Measurements from ENCODE around the gene NOM1. TPM values are rescaled to one million over a fixed set of nuclear protein-coding genes. Genes with fewer than 3 reads are reported as not detected.
"Not testable (repeated sequence)": the region's sequence is repeated elsewhere in the genome, so short reads cannot be mapped to it uniquely, and the experiment has no call there.

Gene NOM1
- total RNA-seq, 4 donors from 2014 or later: 18.8 to 51.5 (median 31.8) TPM

DNA sequence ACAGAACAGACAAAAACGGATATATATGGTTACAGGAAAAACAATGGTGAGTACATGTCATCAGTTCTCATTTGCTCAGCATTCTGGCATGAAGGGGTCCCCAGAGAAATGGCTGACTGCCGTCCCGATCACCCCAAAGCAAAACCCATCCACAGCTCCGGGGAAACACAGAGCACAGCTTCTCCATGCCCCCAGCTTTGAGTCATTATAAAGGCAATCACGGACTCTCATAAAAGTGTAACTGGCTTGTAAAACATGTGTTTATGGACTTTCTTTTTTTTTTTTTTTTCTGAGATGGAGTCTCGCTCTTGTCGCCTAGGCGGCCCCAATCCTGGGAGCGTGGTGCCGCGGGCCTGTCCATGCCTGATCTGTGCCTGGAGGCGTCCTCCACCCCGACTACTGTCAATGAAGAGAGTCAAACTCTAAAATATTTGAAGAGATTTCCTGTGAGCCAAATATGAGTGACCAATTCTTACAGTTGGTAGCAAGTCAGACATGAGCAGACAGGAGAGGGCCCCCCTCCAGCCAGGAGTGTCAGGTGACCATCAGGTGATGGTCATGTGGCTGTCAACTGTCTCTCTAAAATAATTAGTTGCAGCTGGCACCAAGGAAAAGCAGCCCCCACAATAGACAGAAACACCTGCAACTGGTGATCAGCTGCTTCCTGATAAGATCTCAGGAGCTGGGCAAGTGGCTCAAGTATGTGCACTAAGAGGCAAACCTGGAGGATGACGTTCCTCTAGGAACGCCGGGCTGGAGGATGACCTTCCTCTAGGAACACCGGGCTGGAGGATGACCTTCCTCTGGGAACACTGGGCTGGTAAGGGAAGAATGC lies 21.7 kb upstream of the NOM1 start:
- TF ChIP-seq POLR2A (IDR thresholded peaks at IDR 0.05) (no peak), CTCF (IDR thresholded peaks at IDR 0.05) (no peak), POLR2AphosphoS5 (IDR thresholded peaks at IDR 0.05) (no peak), EP300 (IDR thresholded peaks at IDR 0.05) (no peak)
- H3K4me1 ChIP-seq: no peaks in the 10 kb centered on the region
- peak in 1 of 2 donors; percentile 50 for DNase-seq (ENCODE audit: low spot score in 2 of 2)
- H3K27ac ChIP-seq: no peak overlapping the region
- peaks cover 14% of the 10 kb centered on the region for H3K27me3 ChIP-seq
- no peaks in the 10 kb centered on the region for H3K9me3 ChIP-seq
- no peak overlapping the region for H3K4me3 ChIP-seq
- 33% methylated on average over 17 of the region's 17 CpGs for WGBS
- H3K36me3 ChIP-seq: no peaks in the 10 kb centered on the region

DNA sequence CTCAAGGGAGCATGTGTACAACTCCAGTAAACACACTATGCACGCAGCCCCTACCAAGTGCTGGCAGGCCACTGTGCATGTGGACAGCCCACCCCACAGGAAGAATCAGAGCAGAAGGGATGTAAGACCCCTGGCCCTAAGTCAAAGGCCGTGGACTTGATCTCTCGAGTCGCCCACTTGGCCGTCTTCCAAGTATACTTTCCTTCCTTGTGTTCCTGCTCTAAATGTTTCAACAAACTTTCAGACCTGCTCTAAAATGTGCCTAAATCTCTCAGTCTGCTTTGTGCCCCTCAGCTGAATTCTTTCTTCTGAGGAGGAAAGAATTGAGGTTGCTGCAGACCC lies 21.1 kb upstream of the NOM1 start:
- H3K27me3 ChIP-seq: peaks cover 14% of the 10 kb centered on the region
- no peak overlapping the region for H3K27ac ChIP-seq
- no peaks in the 10 kb centered on the region for H3K4me1 ChIP-seq
- peak in 1 of 2 donors; percentile 55 for DNase-seq (ENCODE audit: low spot score in 2 of 2)
- no peaks in the 10 kb centered on the region for H3K9me3 ChIP-seq
- TF ChIP-seq POLR2A (IDR thresholded peaks at IDR 0.05): no peak
- TF ChIP-seq POLR2AphosphoS5 (IDR thresholded peaks at IDR 0.05): no peak
- no peak for TF ChIP-seq CTCF (IDR thresholded peaks at IDR 0.05)
- TF ChIP-seq EP300 (IDR thresholded peaks at IDR 0.05): no peak
- WGBS: 27% methylated on average over 4 of the region's 5 CpGs
- H3K4me3 ChIP-seq: no peak overlapping the region
- no peaks in the 10 kb centered on the region for H3K36me3 ChIP-seq

DNA sequence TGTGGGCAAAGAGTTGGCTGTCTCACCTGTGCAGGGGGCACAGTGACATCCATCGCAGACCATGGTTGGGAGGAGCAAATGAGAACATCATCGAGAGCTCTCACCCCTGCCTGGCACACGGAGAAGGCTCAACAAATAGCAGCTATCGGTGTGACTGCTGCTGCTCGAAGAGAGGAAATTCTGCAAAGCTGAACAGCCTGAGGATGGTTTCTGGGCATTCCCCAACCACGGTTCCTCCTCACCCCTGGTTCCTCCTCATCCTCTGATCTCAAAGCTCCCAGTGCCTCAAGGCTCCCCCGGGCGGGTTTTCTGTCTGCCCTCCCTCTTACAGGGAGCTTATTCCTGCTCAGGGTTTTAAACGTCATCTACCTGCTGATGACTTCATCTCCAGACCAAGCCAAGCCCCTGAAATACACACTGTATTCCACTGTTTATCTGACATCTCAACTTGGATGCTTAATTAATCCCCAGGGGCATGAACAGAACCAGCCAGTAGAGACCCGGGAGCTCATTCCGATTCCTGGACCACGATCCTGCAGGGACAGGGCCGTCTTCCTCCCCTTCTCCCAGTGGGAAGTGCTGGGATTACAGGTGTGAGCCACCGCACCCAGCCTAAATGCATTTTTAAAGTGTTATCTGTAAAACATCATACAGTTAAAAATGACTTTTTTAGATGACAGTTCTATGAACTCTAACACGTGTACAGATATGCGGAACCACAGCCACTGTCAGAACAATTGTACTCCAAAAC lies 19.5 kb upstream of the NOM1 start:
- Histone ChIP-seq H3K36me3 (no peaks in the 10 kb centered on the region), H3K4me3 (no peak overlapping the region), H3K27ac (no peak overlapping the region), H3K27me3 (peaks cover 18% of the 10 kb centered on the region), H3K4me1 (no peaks in the 10 kb centered on the region), H3K9me3 (no peaks in the 10 kb centered on the region)
- WGBS: 42% methylated on average over 13 of the region's 16 CpGs
- no peak for DNase-seq (ENCODE audit: low spot score in 2 of 2)
- TF ChIP-seq EP300 (IDR thresholded peaks at IDR 0.05) (no peak), POLR2A (IDR thresholded peaks at IDR 0.05) (no peak), CTCF (IDR thresholded peaks at IDR 0.05) (no peak), POLR2AphosphoS5 (IDR thresholded peaks at IDR 0.05) (no peak)

- H3K36me3 ChIP-seq: no peaks in the 10 kb centered on the region
- no peak for DNase-seq (ENCODE audit: low spot score in 2 of 2)
- no peak overlapping the region for H3K27ac ChIP-seq
- H3K4me3 ChIP-seq: no peak overlapping the region
- WGBS: 26% methylated on average over 7 of the region's 7 CpGs
- H3K9me3 ChIP-seq: no peaks in the 10 kb centered on the region
- no peak for TF ChIP-seq POLR2AphosphoS5 (IDR thresholded peaks at IDR 0.05)
- no peak for TF ChIP-seq EP300 (IDR thresholded peaks at IDR 0.05)
- TF ChIP-seq POLR2A (IDR thresholded peaks at IDR 0.05): no peak
- no peak for TF ChIP-seq CTCF (IDR thresholded peaks at IDR 0.05)
- H3K27me3 ChIP-seq: peaks cover 18% of the 10 kb centered on the region
- H3K4me1 ChIP-seq: no peaks in the 10 kb centered on the region
Observed at GRCh38 chr7:156932006-156932405, 17.5 kb upstream of the NOM1 start.

GRCh38 chr7:156935250-156935649 lies 14.3 kb upstream of the NOM1 start:
- TF ChIP-seq POLR2A (IDR thresholded peaks at IDR 0.05): no peak
- no peak for TF ChIP-seq CTCF (IDR thresholded peaks at IDR 0.05)
- no peak for TF ChIP-seq EP300 (IDR thresholded peaks at IDR 0.05)
- TF ChIP-seq POLR2AphosphoS5 (IDR thresholded peaks at IDR 0.05): no peak
- peaks cover 14% of the 10 kb centered on the region for H3K27me3 ChIP-seq
- no peaks in the 10 kb centered on the region for H3K36me3 ChIP-seq
- 83% methylated on average over 7 of the region's 7 CpGs for WGBS
- H3K9me3 ChIP-seq: no peaks in the 10 kb centered on the region
- no peak for DNase-seq (ENCODE audit: low spot score in 2 of 2)
- no peak overlapping the region for H3K27ac ChIP-seq
- no peak overlapping the region for H3K4me3 ChIP-seq
- no peaks in the 10 kb centered on the region for H3K4me1 ChIP-seq

- not testable (repeated sequence) for DNase-seq (ENCODE audit: low spot score in 2 of 2)
Observed at GRCh38 chr7:156936766-156937165, 12.7 kb upstream of the NOM1 start.

More at GRCh38 chr7:156936766-156937165, 12.7 kb upstream of the NOM1 start:
- H3K36me3 ChIP-seq, H3K27ac ChIP-seq, H3K4me1 ChIP-seq, H3K9me3 ChIP-seq, H3K4me3 ChIP-seq: not testable (repeated sequence)
- WGBS: 95% methylated on average over 3 of the region's 3 CpGs
- H3K27me3 ChIP-seq: peaks cover 13% of the 10 kb centered on the region

Measured in suprapubic skin (tissue), 4 donors.